ENCODE data around the gene ACER3. TPM values are rescaled to one million over a fixed set of nuclear protein-coding genes. Genes with fewer than 3 reads are reported as not detected.
"Not testable (repeated sequence)": the region's sequence is repeated elsewhere in the genome, so short reads cannot be mapped to it uniquely, and the experiment has no call there.

ACER3 gene
- polyA plus RNA-seq, 3 donors = 22.9 to 45.4 (median 23.6) TPM

- Histone ChIP-seq H3K4me2 (replicated peaks; ENCODE audit: extremely low read depth, low read length, poor library complexity, severe bottlenecking) (no peak overlapping the region), H3K79me2 (ENCODE audit: insufficient read depth, low read length) (no peaks in the 10 kb centered on the region), H2AFZ (ENCODE audit: insufficient read depth, low read depth, low read length, poor library complexity, severe bottlenecking) (peak overlapping the region; percentile 23), H4K20me1 (ENCODE audit: insufficient read depth, low read length) (no peaks in the 10 kb centered on the region), H3K9ac (ENCODE audit: insufficient read depth, low read length, poor library complexity, severe bottlenecking) (no peak overlapping the region), H3K27me3 (ENCODE audit: control insufficient read depth in 2 of 2, insufficient read depth in 2 of 2, low read length in 2 of 2) (no peaks in the 10 kb centered on the region), H3K4me3 (replicated peaks in 1 of 3; ENCODE audit: low read depth in 2 of 3, low read length in 3 of 3) (no peak overlapping the region), H3K36me3 (replicated peaks in 1 of 2; ENCODE audit: control insufficient read depth in 1 of 2, insufficient read depth in 2 of 2, low read length in 2 of 2) (no peaks in the 10 kb centered on the region), H3K27ac (ENCODE audit: low read depth in 1 of 2, low read length in 2 of 2) (peak overlapping the region in 1 of 2 donors; percentile 9), H3K9me3 (replicated peaks in 1 of 2; ENCODE audit: control insufficient read depth in 1 of 2, insufficient read depth in 1 of 2, low read length in 2 of 2) (no peaks in the 10 kb centered on the region), H3K4me1 (ENCODE audit: control insufficient read depth in 1 of 2, insufficient read depth in 2 of 2, low read length in 2 of 2) (peaks cover 33 to 34% of the 10 kb centered on the region in 2 donors)
- no peak for TF ChIP-seq CTCF (IDR thresholded peaks at IDR 0.05)
- no peaks in the 10 kb centered on the region for H3K36me3 Mint-ChIP-seq
- peaks cover 0 to 9% (median 1%) of the 10 kb centered on the region in 7 donors for H3K9me3 Mint-ChIP-seq
- WGBS (ENCODE audit: insufficient coverage) = no CpG with 5 or more reads among the region's 1 CpG
- no peak overlapping the region for H3K4me3 Mint-ChIP-seq
- peaks cover 0 to 3% (median 2%) of the 10 kb centered on the region in 3 donors for H3K27me3 Mint-ChIP-seq (ENCODE audit: low read depth in 3 of 3)
- peaks cover 38% of the 10 kb centered on the region for H3K4me1 Mint-ChIP-seq
- intact Hi-C loops (cut with micrococcal nuclease) = no loop called here
- peak overlapping the region in 2 of 7 donors; percentile 28 to 51 for H3K27ac Mint-ChIP-seq
- peak in 1 of 3 donors; percentile 17 for DNase-seq
Measured at GRCh38 chr11:76825726-76826396, 34.9 kb upstream of the ACER3 start.

- H3K27me3 ChIP-seq (ENCODE audit: control insufficient read depth in 2 of 2, insufficient read depth in 2 of 2, low read length in 2 of 2); intact Hi-C loops (cut with micrococcal nuclease); H3K36me3 ChIP-seq (replicated peaks in 1 of 2; ENCODE audit: control insufficient read depth in 1 of 2, insufficient read depth in 2 of 2, low read length in 2 of 2); H3K27ac Mint-ChIP-seq; H3K36me3 Mint-ChIP-seq; H4K20me1 ChIP-seq (ENCODE audit: insufficient read depth, low read length); H3K4me2 ChIP-seq (replicated peaks; ENCODE audit: extremely low read depth, low read length, poor library complexity, severe bottlenecking); H3K4me3 Mint-ChIP-seq; H3K79me2 ChIP-seq (ENCODE audit: insufficient read depth, low read length); H2AFZ ChIP-seq (ENCODE audit: insufficient read depth, low read depth, low read length, poor library complexity, severe bottlenecking); DNase-seq; H3K27ac ChIP-seq (ENCODE audit: low read depth in 1 of 2, low read length in 2 of 2); H3K9me3 Mint-ChIP-seq; H3K9ac ChIP-seq (ENCODE audit: insufficient read depth, low read length, poor library complexity, severe bottlenecking); H3K4me3 ChIP-seq (replicated peaks in 1 of 3; ENCODE audit: low read depth in 2 of 3, low read length in 3 of 3); H3K9me3 ChIP-seq (replicated peaks in 1 of 2; ENCODE audit: control insufficient read depth in 1 of 2, insufficient read depth in 1 of 2, low read length in 2 of 2); H3K27me3 Mint-ChIP-seq (ENCODE audit: low read depth in 3 of 3): not testable (repeated sequence)
- WGBS (ENCODE audit: insufficient coverage) = no CpG with 5 or more reads among the region's 3 CpGs
- peaks cover 42% of the 10 kb centered on the region for H3K4me1 Mint-ChIP-seq
- peaks cover 39 to 40% of the 10 kb centered on the region in 2 donors for H3K4me1 ChIP-seq (ENCODE audit: control insufficient read depth in 1 of 2, insufficient read depth in 2 of 2, low read length in 2 of 2)
Measured at GRCh38 chr11:76826508-76826907, 34.2 kb upstream of the ACER3 start.

GRCh38 chr11:76827005-76827404 is 33.7 kb upstream of the ACER3 start:
- H3K79me2 ChIP-seq (ENCODE audit: insufficient read depth, low read length); H3K9me3 Mint-ChIP-seq; H2AFZ ChIP-seq (ENCODE audit: insufficient read depth, low read depth, low read length, poor library complexity, severe bottlenecking); H4K20me1 ChIP-seq (ENCODE audit: insufficient read depth, low read length); H3K27me3 Mint-ChIP-seq (ENCODE audit: low read depth in 3 of 3); DNase-seq; H3K36me3 Mint-ChIP-seq; H3K36me3 ChIP-seq (replicated peaks in 1 of 2; ENCODE audit: control insufficient read depth in 1 of 2, insufficient read depth in 2 of 2, low read length in 2 of 2); H3K4me2 ChIP-seq (replicated peaks; ENCODE audit: extremely low read depth, low read length, poor library complexity, severe bottlenecking); H3K4me3 Mint-ChIP-seq; H3K9me3 ChIP-seq (replicated peaks in 1 of 2; ENCODE audit: control insufficient read depth in 1 of 2, insufficient read depth in 1 of 2, low read length in 2 of 2); H3K27me3 ChIP-seq (ENCODE audit: control insufficient read depth in 2 of 2, insufficient read depth in 2 of 2, low read length in 2 of 2); H3K27ac Mint-ChIP-seq; H3K4me3 ChIP-seq (replicated peaks in 1 of 3; ENCODE audit: low read depth in 2 of 3, low read length in 3 of 3); H3K27ac ChIP-seq (ENCODE audit: low read depth in 1 of 2, low read length in 2 of 2); H3K9ac ChIP-seq (ENCODE audit: insufficient read depth, low read length, poor library complexity, severe bottlenecking); intact Hi-C loops (cut with micrococcal nuclease): not testable (repeated sequence)
- peaks cover 45% of the 10 kb centered on the region for H3K4me1 Mint-ChIP-seq
- H3K4me1 ChIP-seq (ENCODE audit: control insufficient read depth in 1 of 2, insufficient read depth in 2 of 2, low read length in 2 of 2) = peaks cover 44 to 45% of the 10 kb centered on the region in 2 donors

All from CD14-positive monocyte (primary cell).